Ovary (tissue), 3 donors: ENCODE results near the gene FBXL17.
A peak's percentile ranks its signal among the peaks of the same experiment; 100 is the strongest.

Source experiments
- POLR2A ChIP-seq: fragments of 450-650 bp; IDR thresholded peaks from one replicate; pipeline ENCODE4 v1.6.1; 2017; ENCODE audit warnings: antibody characterized with exemption, mild to moderate bottlenecking, moderate library complexity
- TF ChIP-seq, protein P1 (sequence below), 3 donors: fragments of 450-650 bp in 2 of 3; fragments of 200-600 bp in 1 of 3; IDR thresholded peaks; one replicate each; pipeline versions ENCODE4 v1.5.1 to v1.8.0; 2016 to 2022; ENCODE audit warnings: antibody characterized with exemption in 3 of 3, mild to moderate bottlenecking in 1 of 3
- donor health status: DM: no; HTN: no; CAD: no.

DNA sequence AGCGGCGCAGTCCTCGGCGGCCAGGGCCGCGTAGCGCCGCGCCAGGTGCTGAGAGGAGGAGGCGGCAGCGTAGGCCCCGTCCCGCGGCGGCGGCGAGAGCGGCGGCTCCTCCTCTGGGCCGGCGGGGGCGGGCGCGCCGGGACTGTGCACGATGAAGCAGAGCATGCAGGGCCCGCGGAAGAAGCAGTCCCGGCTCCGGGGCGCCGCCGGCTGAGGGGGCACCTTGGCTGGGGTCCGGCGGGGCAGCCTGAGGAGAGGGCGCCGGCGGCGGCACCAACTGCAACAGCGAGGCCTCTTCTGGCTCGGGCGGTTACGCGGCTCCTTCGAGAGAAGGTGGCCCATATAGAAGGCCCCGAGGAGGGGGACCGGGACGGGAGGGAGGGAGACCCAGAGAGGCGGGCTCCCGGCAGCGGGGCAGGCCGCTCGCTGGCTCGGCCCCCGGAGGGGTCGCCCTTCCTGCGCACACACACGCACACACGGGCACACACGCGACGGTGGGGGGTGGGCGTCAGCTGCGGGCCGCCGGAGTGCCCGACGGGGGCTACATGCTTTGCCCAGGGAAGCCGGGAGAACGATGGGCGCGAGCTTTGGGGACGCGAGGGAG lies 446 bp downstream of the FBXL17 start:
- TF ChIP-seq POLR2A: peak; percentile 14
- TF ChIP-seq, protein P1, sequence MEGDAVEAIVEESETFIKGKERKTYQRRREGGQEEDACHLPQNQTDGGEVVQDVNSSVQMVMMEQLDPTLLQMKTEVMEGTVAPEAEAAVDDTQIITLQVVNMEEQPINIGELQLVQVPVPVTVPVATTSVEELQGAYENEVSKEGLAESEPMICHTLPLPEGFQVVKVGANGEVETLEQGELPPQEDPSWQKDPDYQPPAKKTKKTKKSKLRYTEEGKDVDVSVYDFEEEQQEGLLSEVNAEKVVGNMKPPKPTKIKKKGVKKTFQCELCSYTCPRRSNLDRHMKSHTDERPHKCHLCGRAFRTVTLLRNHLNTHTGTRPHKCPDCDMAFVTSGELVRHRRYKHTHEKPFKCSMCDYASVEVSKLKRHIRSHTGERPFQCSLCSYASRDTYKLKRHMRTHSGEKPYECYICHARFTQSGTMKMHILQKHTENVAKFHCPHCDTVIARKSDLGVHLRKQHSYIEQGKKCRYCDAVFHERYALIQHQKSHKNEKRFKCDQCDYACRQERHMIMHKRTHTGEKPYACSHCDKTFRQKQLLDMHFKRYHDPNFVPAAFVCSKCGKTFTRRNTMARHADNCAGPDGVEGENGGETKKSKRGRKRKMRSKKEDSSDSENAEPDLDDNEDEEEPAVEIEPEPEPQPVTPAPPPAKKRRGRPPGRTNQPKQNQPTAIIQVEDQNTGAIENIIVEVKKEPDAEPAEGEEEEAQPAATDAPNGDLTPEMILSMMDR (IDR thresholded peaks at IDR 0.05): no peak
